H1 (cell line): ENCODE measurements around the gene ARHGAP26. TPM values are rescaled to one million over a fixed set of nuclear protein-coding genes. Genes with fewer than 3 reads are reported as not detected.

ENCODE experiments used
- NRF1 ChIP-seq: IDR thresholded peaks from 2 replicates; pipeline ENCODE4 v1.6.1; 2011; ENCODE audit warnings: mild to moderate bottlenecking, low read depth, low read length, improper control_type of control experiment
- polyA plus RNA-seq, 7 experiments: library from polyadenylated mRNA; depleted of rRNA in 3 of 7; stranded (reverse) in 5 of 7; unstranded in 2 of 7; fragments of >200 nt in 5 of 7; fragments of 200-250 nt in 2 of 7; gene quantifications; 1 replicate in 5 of 7; 2 replicates in 1 of 7; 4 replicates in 1 of 7; pipeline versions ENCODE4 v1.2.1 to v1.2.3, GENCODE V29; 2011 to 2013; ENCODE audit warnings: missing spikeins in 2 of 7, mixed read lengths in 2 of 7
- total RNA-seq: library from RNA; stranded (reverse); fragmentation: NEBNext Ultra II Directional; extraction: Animal tissue kit (Norgen Biotek cat#: 25700); gene quantifications from 2 replicates; pipeline ENCODE4 v1.2.1, GENCODE V29; 2021

Gene ARHGAP26
- total and polyA plus RNA-seq, 2 of the 8 experiments (the other 6 are each of a cell fraction or from before 2014, with no cell fraction given): 7.1 to 24.8 TPM

DNA sequence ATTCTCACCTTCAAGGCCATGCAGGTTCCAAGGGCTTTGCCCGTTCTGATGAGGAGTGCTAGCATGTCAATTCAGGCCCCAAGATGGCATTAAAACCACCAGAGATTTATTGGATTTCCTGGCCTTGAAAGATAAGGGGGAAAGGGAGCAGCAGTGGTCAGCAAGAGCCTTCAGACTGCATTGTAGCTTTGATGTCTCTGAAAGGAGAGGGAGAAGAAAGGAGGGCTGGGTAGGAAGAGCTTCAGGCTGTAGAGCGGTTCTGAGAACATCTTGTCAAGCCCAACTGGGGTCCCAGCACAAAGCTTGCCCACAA is 42.5 kb upstream of the ARHGAP26 start (continued):
- no peak for TF ChIP-seq NRF1
